ENCODE results near the gene MYO9A. TPM values are rescaled to one million over a fixed set of nuclear protein-coding genes. Genes with fewer than 3 reads are reported as not detected.
"Not testable (repeated sequence)": the region's sequence is repeated elsewhere in the genome, so short reads cannot be mapped to it uniquely, and the experiment has no call there.

Gene MYO9A
- total RNA-seq, 3 donors from 2014 or later, result 64.2 to 128 (median 86.5) TPM

DNA sequence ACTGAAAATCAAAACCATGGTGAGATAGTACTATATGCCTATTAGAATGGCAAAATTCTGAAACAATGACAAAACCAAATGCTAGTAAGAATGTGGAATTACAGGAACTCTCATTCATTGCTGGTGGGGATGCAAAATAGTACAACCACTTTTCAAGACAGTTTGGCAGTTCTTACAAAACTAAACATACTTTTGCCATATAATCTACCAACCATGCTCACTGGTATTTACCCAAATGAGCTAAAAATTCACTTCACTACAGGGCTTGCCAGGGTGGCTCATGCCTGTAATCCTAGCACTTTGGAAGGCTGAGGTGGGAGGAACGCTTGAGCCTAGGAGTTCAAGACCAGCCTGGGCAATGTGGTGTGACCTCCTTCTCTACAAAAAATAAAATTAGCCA is 40.0 kb downstream of the MYO9A start:
- intact Hi-C loops (cut with DNase I; ENCODE audit: low total_unique reads), result no loop called here
- no peak for DNase-seq (ENCODE audit: low spot score in 2 of 2)
- Histone ChIP-seq H3K4me1 (no peaks in the 10 kb centered on the region), H3K36me3 (no peaks in the 10 kb centered on the region), H3K9me3 (no peaks in the 10 kb centered on the region), H3K4me3 (no peak overlapping the region), H3K27me3 (no peaks in the 10 kb centered on the region), H3K27ac (no peak overlapping the region)
- TF ChIP-seq, protein P1, sequence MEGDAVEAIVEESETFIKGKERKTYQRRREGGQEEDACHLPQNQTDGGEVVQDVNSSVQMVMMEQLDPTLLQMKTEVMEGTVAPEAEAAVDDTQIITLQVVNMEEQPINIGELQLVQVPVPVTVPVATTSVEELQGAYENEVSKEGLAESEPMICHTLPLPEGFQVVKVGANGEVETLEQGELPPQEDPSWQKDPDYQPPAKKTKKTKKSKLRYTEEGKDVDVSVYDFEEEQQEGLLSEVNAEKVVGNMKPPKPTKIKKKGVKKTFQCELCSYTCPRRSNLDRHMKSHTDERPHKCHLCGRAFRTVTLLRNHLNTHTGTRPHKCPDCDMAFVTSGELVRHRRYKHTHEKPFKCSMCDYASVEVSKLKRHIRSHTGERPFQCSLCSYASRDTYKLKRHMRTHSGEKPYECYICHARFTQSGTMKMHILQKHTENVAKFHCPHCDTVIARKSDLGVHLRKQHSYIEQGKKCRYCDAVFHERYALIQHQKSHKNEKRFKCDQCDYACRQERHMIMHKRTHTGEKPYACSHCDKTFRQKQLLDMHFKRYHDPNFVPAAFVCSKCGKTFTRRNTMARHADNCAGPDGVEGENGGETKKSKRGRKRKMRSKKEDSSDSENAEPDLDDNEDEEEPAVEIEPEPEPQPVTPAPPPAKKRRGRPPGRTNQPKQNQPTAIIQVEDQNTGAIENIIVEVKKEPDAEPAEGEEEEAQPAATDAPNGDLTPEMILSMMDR (IDR thresholded peaks at IDR 0.05), result no peak
- no peak for TF ChIP-seq POLR2AphosphoS5 (IDR thresholded peaks at IDR 0.05)

DNA sequence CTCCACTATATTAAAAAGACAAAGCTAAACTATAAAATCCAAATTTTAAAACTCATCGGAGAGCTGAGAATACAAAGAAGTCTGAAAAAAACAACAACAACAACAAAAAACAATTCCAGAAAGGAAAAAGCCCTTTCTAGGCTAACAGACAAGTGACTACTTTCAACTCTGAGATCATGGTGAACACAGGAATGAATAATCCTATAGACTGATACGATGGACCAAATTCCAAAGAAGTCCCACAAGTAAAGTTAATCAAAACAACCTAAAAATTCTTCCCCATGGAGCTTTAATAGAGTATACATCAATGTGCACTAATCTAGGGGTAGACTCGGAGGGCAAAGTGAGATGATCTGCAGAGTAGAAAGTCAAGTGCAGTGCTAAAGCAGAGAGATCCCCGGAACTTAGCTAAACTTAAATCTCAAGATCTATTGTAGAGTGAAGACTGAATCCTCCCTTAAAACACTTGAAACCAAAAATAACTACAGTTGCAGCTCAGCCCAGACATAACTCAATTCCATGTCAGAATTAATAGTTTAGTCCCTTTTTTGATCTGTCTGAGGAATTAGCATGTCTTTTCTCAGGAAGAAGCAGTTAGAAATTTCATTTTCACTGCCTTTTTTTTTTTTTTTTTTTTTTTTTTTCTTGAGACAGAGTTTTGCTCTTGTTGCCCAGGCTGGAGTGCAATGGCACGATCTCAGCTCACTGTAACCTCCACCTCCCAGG is 43.5 kb downstream of the MYO9A start:
- no peaks in the 10 kb centered on the region for H3K36me3 ChIP-seq
- H3K27me3 ChIP-seq, result no peaks in the 10 kb centered on the region
- TF ChIP-seq POLR2A (IDR thresholded peaks at IDR 0.05) (no peak), POLR2AphosphoS5 (IDR thresholded peaks at IDR 0.05) (no peak)
- TF ChIP-seq, protein P1 (IDR thresholded peaks at IDR 0.05), result no peak
- intact Hi-C loops (cut with DNase I; ENCODE audit: low total_unique reads), result no loop called here
- no peak overlapping the region for H3K4me3 ChIP-seq
- H3K9me3 ChIP-seq, result no peaks in the 10 kb centered on the region
- H3K4me1 ChIP-seq, result no peaks in the 10 kb centered on the region
- no peak for DNase-seq (ENCODE audit: low spot score in 2 of 2)
- H3K27ac ChIP-seq, result no peak overlapping the region

DNA sequence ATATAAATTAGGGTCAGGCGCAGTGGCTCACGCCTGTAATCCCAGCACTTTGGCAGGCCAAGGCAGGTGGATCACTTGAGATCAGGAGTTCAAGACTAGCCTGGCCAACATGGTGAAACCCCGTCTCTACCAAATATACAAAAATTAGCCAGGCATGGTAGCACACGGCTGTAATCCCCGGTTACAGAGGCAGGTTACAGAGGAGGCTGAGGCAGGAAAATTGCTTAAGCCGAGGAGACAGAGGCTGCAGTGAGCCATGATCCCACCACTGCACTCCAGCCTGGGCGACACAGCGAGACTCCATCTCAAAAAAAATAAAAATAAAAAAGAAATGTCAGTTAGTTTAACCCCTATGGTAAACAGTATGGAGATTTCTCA is 46.5 kb downstream of the MYO9A start:
- H3K4me1 ChIP-seq; DNase-seq (ENCODE audit: low spot score in 2 of 2); H3K36me3 ChIP-seq; intact Hi-C loops (cut with DNase I; ENCODE audit: low total_unique reads); H3K4me3 ChIP-seq; H3K27ac ChIP-seq; H3K27me3 ChIP-seq; H3K9me3 ChIP-seq: not testable (repeated sequence)

DNA sequence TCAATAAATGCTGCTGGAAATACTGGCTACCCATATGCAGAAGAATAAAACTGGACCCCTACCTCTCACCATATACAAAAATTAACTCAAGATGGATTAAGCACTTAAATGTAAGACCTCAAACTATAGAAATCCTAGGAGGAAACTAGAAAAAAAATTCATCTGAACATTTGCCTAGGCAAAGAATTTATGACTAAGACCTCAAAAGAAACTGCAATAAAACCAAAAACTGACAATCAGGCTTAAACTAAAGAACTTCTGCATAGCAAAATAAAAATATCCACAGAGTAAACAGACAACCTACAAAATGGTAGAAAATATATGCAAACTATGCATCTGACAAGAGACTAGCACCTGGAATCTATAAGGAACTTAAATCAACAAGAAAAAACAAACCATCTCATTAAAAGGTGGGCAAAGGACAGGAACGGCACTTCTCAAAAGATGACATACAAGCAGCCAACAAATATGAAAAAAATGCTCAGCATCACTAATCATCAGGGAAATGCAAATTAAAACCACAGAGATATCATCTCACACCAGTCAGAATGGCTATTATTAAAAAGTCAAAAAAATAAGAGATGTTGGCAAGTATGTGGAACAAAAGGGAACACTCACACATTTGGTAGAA is 47.0 kb downstream of the MYO9A start:
- TF ChIP-seq, protein P1 (IDR thresholded peaks at IDR 0.05), result no peak
- TF ChIP-seq POLR2A (IDR thresholded peaks at IDR 0.05) (no peak), POLR2AphosphoS5 (IDR thresholded peaks at IDR 0.05) (no peak)
- Histone ChIP-seq H3K36me3 (no peaks in the 10 kb centered on the region), H3K4me3 (no peak overlapping the region), H3K27me3 (no peaks in the 10 kb centered on the region), H3K9me3 (no peaks in the 10 kb centered on the region), H3K4me1 (no peaks in the 10 kb centered on the region), H3K27ac (no peak overlapping the region)
- intact Hi-C loops (cut with DNase I; ENCODE audit: low total_unique reads), result no loop called here
- no peak for DNase-seq (ENCODE audit: low spot score in 2 of 2)

DNA sequence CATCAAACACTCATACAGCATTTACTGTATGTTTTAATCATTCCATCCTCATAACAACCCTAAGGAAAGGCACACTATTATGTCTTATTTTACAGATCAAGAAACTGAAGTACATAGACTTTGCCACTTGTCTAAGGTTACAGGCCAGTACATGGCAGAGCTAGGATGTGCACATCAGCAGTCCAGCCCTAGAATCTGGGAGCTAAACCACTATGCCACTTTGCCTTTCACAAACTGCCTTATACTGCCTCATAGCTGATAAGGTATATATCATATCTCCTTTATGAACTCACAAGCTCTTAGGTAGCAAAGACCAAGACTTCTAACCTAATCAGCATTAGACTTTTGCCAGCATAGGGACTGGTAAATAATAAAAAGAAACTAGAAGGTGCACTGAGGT is 49.1 kb downstream of the MYO9A start:
- no peaks in the 10 kb centered on the region for H3K27me3 ChIP-seq
- DNase-seq (ENCODE audit: low spot score in 2 of 2), result no peak
- intact Hi-C loops (cut with DNase I; ENCODE audit: low total_unique reads), result no loop called here
- no peak overlapping the region for H3K4me3 ChIP-seq
- H3K27ac ChIP-seq, result no peak overlapping the region
- TF ChIP-seq, protein P1 (IDR thresholded peaks at IDR 0.05), result no peak
- TF ChIP-seq POLR2AphosphoS5 (IDR thresholded peaks at IDR 0.05) (no peak), POLR2A (IDR thresholded peaks at IDR 0.05) (no peak)
- H3K36me3 ChIP-seq, result no peaks in the 10 kb centered on the region
- no peaks in the 10 kb centered on the region for H3K4me1 ChIP-seq
- H3K9me3 ChIP-seq, result no peaks in the 10 kb centered on the region

Data from breast epithelium (tissue), 4 donors.